ENCODE data around the gene SDHAF4.

DNA sequence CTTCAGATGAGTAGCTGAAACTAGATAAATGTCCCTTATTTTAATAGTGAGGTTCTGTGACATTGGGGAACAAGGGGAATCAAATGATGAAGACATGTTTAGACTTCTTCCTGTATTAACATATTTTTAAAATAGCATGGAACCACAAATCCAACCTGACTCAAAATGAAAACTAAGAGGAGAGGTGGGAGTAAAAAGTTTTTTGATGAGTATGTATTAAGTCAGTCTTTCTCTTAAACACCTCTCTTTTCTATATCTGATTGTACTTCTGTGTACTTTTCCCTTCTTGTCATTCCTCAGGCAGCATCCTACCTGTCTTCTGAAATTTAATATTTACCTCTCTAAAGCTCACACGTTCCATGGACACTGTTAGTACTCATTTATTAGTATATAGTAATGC, 8.7 kb upstream of the SDHAF4 start:
- no peak for TF ChIP-seq EZH2phosphoT487 (conservative IDR thresholded peaks at IDR 0.05; ENCODE audit: low read length)
- TF ChIP-seq, protein P1, sequence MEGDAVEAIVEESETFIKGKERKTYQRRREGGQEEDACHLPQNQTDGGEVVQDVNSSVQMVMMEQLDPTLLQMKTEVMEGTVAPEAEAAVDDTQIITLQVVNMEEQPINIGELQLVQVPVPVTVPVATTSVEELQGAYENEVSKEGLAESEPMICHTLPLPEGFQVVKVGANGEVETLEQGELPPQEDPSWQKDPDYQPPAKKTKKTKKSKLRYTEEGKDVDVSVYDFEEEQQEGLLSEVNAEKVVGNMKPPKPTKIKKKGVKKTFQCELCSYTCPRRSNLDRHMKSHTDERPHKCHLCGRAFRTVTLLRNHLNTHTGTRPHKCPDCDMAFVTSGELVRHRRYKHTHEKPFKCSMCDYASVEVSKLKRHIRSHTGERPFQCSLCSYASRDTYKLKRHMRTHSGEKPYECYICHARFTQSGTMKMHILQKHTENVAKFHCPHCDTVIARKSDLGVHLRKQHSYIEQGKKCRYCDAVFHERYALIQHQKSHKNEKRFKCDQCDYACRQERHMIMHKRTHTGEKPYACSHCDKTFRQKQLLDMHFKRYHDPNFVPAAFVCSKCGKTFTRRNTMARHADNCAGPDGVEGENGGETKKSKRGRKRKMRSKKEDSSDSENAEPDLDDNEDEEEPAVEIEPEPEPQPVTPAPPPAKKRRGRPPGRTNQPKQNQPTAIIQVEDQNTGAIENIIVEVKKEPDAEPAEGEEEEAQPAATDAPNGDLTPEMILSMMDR (IDR thresholded peaks at IDR 0.05; ENCODE audit: insufficient read depth, low read length, poor library complexity, severe bottlenecking) = no peak

Data from SU-DHL-6 (cell line).